ENCODE measurements around the gene KAT6B.

KAT6B gene

DNA sequence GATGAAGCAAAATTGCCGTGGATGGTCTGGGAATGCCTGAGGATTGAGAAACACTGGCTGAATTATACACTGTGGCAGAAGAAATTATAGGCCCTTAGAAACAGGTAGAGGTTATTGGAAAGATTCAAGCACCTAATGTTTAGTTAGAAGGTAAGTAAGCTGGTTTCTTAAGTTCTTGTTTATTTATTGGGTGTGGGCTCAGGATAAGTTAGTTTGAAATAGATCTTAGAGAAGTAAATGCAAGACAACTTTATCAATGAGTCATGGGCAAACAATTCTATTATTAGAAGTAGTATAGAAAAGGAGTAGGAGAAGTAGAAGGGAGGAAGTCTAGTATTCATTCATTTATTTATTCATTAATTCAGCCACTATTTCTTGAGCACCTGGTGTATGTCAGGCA lies 96.5 kb downstream of the KAT6B start:
- no peak for DNase-seq (ENCODE audit: low read depth)

DNA sequence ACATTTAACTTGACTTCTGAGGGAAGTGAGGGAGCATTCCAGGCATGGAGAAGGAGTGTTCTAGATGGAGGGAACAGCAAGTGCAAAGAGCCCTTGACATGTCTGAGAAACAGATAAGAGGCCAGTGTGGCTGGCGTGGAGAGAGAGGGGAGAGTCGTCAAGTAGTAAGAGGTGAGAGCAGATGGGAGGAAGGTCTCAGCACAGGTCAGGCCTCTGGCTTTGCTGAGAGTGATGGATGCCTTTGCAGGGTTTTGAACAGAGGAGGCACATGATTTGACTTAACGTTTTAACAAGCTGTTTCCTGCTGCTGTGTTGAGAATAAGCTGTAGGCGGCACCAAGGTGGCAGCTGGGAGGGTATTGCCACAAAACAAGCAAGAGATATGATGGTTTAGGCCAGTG lies 97.2 kb downstream of the KAT6B start:
- DNase-seq (ENCODE audit: low read depth), result no peak

DNA sequence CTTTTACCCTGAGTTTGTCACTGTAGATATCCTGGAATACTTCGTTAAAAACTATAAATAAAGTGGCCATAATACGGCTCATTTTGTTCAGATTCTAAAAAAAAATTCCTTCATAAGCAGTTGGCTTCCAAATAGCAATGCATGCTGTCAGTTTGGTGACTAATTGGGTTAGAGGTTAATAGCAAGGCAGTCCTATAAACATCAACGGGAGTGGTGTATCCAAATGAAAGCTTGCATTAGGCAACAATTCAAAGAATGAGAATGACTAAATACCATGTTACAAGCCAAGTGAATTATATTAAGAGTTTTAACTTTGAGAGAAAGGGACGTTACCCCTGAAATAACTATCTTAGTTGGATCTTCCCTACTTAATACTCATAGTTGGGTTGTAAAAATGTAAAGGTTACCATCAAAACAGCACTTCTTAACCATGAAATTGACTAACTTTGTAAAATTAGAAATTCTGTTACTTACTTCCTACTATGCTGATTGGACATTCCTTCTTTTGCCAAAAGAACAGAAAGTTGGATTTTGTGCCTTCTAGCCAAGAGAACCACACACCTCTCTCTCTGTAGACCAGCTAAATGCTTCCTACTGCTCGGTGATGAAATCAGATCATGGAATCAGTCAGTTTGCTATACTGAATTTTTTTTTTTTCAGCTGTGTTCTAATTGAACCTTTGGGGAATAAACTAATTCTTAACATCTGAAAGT lies 98.0 kb downstream of the KAT6B start:
- no peak for DNase-seq (ENCODE audit: low read depth)

DNA sequence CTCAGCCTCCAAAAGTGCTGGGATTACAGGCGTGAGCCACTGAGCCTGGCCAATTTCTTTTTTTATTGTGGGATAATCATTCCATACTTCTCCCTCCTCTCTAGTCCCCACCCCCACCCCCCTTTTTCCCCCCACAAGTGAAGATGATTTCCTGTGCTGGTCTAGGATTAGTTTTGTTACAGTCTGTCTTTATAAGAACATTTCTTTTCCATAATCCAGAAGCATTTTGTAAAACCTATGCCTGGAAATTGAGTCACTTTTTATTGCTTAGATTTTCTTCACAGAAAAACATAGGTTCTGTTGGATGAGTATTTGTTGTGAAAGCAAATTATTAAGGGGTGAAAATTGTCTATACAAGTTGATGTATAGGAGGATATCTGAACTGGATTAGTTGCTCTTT lies 98.9 kb downstream of the KAT6B start:
- no peak for DNase-seq (ENCODE audit: low read depth)

DNA sequence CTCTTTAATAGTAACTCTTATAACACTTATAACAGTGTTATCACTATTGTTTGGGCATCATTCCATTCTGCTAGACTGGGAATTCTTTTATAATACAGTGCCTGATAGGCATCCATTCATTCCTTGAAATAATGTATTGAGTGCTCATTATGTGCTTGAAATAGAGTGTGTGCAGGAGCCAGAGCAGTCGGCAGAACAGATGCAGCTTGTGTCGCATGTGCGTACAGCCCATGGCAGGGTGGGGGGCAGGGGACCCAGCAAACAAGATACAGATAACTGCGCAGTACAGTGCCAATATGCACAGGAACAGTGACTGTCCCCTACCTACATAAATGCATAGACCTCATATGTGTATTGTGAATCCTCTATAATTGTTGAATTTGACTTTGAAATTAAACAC lies 99.3 kb downstream of the KAT6B start:
- DNase-seq (ENCODE audit: low read depth), result no peak

DNA sequence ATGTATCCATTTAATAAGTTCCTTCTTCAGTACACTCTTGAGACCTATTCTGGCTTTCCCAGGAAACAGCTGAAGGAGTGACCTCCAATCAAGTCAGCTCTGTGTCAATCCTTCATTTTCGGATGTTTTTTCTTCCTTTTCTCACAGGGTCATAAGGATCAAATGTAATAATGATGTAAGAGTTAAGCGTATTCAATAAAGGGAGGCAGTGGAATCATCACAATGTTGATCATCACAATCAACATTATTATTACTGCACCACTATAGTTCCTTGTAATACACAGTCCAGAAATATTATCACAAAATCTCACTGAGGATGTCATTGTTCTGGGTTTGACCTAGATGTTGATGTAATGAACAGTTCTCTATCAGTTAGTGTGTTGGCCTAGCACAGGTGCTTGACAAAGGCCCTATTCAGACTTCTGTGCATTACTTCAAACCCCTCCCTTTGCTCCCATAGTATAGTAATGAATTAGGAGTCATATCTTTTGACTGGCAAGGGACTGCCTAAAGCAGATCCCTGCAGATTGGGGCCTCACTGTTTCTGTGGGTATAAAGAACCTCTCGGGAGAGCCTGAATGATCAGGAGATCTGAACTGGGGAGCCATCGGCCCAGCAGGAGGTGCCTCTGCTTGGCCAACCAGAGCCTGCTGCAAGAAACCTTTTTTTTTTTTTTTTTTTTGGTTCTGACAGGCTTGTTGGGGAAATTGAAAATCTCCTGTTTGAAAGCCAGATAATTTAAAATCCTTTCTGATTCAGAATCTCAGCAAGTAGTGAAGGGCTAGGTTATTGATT lies 100.6 kb downstream of the KAT6B start:
- no peak for DNase-seq (ENCODE audit: low read depth)

DNA sequence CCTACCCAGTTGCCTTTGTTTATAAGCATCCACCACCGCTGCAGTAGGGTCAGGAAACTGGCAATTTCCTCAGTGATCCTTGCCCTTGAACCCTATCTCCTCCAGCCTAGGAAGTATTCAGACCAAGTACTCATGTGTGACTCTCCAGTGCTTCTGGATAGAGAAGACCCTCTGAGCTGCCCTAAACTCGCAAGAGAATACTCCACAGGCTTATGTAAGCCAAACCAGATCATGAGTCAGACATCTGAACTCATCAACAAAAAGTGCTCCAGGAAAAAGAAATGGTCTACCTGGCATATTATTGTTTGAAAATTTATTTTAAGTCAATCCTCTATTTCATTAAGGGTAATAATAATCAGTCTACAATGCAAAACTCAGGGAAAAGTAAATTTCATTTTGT lies 101.3 kb downstream of the KAT6B start:
- DNase-seq (ENCODE audit: low read depth), result no peak

DNA sequence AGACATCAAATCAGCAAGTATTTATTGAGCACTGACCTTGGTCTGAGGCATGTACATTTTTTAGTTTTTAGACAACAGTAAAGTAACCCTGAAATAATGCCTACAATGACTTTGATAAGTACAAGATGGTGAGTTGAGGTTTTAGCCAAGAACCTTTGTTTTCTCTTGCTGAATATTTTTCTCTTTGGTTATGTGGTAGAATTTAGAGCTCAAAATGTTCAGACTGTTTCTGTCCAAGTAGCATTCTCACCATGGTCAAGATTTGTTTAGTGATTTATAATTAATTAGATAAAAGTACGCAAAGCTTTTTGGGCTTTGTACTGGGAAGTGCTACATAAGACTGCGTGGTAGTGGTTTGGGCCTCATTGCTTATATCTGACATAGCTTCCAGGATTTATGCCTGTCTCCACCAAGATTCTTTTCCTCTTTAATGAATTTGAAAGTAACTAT lies 102.4 kb downstream of the KAT6B start:
- no peak for DNase-seq (ENCODE audit: low read depth)

DNA sequence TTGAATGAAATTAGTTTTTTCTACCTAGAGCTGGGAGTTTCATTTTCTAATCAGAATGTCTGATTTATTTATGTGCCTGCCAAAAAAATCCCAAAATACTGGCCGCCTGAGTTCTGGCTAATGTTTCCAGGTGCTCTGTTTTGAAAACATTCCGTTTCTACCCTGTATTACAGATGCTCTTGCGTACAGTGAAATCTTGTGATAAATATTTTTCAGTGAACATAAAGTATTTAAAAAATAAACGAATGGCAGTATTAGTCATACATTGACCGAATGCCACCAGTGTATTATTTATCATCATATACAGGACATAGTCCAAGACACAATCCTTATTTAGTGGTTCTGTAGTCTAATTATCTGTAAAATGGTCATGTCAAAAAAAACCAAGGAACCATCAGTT lies 102.8 kb downstream of the KAT6B start:
- no peak for DNase-seq (ENCODE audit: low read depth)

DNA sequence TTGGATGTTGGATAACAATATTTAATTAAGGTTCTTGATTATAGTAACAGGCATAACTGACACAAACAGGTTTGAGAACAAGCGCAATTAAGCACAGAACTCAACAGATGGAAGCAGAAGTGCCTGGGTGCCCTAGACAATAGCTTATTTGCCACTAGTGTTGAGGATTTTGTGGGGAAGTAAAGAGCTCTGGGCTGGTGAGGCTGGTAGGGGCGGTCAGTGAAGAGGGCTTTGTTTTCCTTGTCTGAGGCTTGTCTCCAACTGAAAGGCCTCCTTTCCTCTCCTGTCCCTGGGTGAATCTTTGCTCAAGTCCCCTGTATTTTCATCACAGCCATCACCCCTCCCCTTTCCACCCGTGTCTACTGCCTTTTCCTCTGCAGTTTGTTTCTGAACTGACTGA lies 104.6 kb downstream of the KAT6B start:
- DNase-seq (ENCODE audit: low read depth), result no peak

DNA sequence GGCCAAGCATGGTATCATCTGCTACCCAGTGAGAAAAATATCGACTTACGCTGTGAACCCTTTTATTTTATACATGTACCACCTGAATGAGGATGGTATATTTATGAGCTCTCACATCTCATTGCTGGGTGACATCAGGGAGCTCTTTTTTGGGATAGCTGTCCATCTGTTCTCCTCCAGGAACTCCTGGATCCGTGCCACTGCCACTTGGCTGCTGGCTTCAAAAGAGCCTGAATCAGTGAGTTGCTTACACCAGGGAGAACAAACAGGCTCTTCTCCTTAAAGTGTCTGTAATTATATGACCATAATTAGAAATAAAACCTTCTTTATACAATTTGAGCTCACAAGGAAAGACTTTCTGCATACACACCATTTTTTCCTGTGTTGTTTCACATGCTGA lies 106.2 kb downstream of the KAT6B start:
- no peak for DNase-seq (ENCODE audit: low read depth)

DNA sequence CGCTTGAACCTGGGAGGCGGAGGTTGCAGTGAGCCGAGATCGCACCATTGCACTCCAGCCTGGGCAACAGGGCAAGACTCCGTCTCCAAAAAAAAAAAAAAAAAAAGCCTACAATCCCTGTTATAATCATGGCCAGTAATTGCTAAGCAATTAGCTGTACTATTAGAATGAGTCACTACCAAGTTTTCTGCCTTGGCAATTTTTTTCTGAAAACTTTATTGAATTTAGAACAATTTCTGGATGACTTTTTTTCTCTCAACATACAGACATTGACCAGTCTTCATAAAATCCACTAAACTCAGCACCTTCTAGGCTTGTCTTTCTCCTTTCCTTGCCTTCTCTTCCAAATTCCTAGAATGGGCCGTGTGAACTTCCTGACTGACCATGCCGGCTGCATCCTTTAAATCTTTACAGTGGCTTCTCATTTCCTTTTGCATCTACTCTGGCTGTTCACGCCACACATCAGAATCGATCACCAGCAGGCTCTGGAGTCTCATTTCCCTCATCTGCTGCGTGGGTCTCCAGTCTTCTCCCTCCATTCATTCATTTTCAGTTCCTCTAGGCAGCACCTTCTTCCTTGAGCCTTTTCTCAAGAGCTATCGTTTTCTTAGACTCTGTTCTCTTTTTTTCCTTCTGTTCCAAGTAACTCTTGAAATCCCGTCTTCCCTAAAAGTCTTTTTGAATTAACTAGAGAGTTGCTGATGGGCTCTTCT lies 107.9 kb downstream of the KAT6B start:
- no peak for DNase-seq (ENCODE audit: low read depth)

DNA sequence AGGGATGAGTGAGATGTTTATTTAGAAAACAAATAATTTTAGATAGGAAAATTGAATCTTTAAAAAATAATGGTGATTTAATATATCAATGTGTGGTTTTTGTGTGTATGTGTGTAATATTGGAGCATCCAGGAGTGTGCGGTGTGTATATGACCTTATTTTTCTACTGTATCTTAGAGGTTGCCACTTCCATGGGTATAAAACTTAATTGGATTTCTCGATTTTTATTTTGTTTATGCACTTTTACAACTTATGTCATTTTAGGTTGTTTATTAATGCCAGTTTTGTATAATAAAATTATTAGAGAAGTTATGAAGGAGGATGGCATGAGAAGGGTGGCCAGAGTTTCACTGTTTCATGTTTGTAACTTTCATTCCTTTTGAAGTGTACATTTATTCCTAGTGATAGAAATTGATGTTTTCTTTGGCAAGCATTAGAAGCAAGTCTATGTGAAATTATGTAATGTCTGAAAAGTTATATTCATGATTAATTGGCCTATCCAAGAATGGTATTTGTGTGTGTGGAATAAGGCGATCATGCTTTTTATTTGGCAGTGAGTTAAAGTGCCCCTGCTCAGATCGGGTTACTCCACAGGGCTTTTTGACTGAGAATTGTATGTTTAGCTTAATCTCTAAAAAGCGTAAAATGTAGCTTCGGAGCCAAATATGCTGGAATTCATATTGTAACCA lies 110.3 kb downstream of the KAT6B start:
- no peak for DNase-seq (ENCODE audit: low read depth)

DNA sequence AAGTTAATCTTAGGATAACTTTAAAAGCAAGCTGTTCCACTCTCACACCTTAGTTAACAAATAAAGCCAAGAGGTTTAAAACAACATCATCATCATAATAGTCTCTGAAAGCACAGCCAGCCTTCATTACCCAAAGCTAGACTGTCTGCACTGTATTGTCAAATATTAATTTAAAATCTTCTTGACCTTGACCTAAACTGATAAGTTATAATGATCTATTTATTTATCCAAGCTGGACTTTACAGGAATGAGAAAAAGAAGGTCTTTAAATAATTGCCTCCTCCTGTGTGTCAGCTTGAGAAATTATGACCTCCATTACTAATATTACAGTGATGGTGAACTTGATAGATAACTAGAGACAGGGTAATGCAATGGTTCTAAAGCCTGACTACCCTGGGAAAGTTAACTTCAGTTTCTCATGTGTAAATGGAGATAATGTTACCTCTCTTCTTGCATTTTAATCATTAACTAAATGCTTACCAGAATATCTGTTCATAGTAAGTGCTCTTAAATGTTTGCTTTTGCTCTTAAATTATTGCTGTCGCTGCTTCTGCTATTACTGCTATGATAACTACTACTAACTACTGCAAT lies 111.0 kb downstream of the KAT6B start:
- DNase-seq (ENCODE audit: low read depth), result no peak

DNA sequence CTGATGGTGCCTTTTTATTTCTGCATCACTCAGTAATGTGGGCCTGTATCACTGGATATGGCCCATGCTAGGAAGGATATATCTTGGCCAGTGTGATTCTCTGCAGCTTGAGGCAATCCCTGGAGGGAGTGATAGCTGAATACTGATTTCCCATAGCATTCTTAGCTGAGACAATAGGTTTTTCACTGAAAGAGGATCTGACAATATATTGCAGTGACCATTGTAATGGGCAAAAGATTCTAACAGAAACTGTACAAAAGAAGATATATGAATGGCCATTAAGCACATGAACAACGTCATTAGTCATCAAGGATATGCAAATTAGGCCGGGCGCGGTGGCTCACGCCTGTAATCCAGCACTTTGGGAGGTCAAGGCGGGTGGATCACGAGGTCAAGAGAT lies 117.8 kb downstream of the KAT6B start:
- no peak for DNase-seq (ENCODE audit: low read depth)

DNA sequence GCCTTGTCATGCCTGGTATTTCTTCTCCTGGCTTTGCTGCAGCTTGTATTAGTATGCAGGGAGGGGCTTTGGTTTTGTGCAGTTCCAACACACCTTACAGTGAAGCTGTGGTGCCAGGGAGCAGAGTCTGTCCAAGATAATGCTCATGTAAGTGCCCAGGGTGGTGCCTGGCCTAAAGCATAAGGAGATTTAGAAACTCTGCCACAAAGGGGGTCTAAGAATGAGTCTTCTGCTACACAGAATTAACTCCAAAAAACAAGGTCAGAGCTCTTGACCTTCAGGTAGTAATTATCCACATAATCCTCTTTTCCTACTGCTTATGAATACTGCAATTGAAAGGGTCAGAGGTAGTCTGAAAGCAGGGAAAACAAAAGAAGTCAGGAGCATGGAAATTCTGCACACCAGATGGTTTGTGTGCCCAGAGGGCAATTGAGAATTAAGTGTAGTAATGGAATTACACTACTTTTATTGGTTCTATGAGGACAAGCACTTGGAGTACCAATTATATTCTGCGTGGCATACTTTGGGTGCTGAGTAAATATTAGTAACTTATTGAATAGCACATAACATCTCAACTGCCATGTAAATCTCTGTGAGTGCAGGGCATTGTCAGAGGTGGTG lies 121.5 kb downstream of the KAT6B start:
- DNase-seq (ENCODE audit: low read depth), result no peak

DNA sequence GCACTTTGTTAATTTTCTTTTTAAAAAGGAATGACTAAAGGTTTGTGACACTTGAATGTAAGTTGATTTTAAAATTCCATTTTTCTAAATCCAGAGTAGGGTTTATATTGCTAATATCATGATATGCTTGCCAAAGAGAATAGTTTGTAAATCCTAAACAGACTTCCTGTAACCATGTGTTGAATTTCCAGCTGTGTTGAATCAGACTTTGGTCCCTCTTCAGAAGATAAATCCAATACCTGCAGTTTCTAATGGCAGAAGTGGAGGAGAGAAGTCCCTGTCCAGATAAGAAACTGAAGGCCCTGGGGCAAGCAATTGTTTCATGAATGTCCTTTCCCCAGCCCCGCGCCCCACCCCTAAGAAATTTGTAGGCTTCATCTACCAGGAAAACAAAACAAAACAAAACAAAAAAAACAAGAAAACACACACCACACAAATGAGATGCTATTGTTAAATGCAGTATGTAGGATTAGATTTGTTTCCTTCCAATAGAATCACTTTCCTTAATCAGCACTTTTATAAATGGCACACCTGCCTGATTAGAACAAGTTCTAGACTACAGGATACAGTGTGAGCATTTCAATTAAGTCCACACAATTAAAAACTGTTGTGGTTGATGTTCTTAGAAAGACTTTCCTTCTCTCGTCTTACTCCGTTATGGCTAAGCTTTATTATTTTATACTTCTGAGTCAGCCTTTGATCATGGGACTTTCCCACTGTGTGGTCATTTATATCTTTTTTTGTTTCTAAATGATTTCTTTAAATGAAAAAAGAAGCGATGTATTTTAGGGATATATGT lies 122.8 kb downstream of the KAT6B start:
- no peak for DNase-seq (ENCODE audit: low read depth)

DNA sequence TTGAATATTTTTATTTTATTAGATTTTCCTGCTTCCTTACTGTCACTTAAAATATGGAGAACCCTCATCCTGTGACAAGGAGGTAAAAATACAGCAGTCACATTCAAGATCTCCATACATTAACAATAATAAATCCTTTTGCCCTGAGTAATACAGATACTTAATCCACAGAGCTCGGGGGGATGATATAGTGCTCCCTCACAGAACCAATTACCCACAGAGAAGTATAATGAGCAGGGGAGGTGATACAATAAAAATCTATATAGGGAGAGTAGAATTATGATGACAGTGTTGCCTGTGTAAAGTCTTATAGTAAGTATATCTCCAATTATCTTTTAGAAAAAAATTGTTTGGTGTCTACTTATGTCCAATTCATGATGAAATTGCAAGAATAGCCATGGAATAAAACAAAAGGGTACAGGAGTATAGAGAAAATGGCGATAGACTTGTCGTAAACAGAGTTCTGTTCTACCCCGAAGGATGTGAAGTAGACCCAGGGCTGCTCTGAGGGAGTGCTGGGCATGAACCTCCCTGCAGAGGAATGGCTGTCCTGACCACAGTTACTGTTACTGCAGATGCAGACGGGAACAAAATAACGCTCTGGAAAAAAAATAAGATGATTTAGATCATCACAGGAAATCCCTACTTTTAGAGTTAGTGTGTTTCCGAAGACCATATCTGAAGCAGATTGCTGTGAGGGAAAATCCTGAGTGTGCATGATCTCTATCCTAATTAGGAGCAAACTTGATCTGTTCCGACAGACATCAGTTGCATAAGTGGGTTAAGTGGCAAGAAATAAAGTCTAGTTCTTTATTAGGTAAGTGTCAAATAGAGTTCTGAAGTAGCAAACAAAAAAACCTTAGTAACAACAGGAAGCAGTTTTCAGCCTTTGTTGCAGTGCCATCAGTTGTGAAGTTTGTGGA lies 123.7 kb downstream of the KAT6B start:
- no peak for DNase-seq (ENCODE audit: low read depth)

DNA sequence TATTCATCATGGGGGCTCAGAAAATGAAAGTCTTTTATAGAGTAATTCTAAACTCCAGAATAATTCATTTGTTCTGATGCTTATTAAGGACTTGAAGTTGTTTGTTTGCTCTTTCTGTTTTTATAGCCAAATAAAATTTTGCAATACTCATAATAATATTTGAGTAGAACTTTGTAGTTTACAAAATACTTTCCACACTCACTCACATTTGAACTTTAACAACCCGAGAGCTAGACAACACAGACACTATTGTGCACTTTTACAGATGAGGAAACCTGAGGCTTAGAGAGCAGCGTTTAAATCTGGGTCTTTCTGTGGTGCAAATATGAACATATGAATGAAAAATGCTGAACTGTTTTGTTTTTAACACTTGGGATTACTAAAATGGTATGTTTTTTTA lies 126.8 kb downstream of the KAT6B start:
- no peak for DNase-seq (ENCODE audit: low read depth)

DNA sequence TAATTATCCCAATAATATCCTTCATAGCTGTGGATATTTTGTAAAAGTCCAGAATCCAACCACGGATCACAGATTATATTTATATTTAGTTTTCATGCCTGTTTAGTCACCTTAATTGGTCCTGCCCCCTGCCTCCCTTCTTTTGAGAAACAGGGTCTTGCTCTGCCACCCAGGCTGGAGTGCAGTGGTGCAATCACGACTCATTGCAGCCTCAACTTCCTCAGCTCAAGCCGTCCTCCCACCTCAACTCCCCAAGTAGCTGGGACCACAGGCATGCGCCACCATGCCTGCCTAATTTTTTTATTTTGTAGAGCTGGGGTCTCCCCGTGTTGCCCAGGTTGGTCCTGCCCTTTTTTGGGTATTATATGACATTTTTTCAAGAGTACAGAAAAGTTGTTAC lies 129.4 kb downstream of the KAT6B start:
- no peak for DNase-seq (ENCODE audit: low read depth)
